H1 (cell line): ENCODE data around the gene LRRC56. TPM values are rescaled to one million over a fixed set of nuclear protein-coding genes. Genes with fewer than 3 reads are reported as not detected.

ENCODE experiments used
- CTCF ChIA-PET: fragments of 300-600 bp; sonication (Branson Sonifier 250); formaldehyde crosslinking; loops from one replicate; lab custom pipeline; 2021; ENCODE audit not compliant: partially characterized antibody; lab: Charles Lee
- POLR2A ChIA-PET: fragments of 300-600 bp; sonication (Branson Sonifier 250); formaldehyde crosslinking; loops from one replicate; lab custom pipeline; 2021; ENCODE audit warnings: inconsistent platforms; ENCODE audit not compliant: partially characterized antibody; lab: Charles Lee
- DNase-seq, 2 experiments: peaks; one replicate each; pipeline versions ENCODE4 v3.0.0 to v3.0.0-alpha.2; 2010 to 2022; ENCODE audit warnings: low spot score in 2 of 2, low read depth in 1 of 2, mixed read lengths in 1 of 2
- FAIRE-seq: peaks from 2 replicates; lab custom pipeline; 2011; peaks lifted over from hg19 to GRCh38; lab: Jason Lieb, UNC
- H2AFZ ChIP-seq: 2 replicates; pipeline ENCODE4 v1.8.1; 2012; ENCODE audit warnings: low read length, inconsistent platforms
- H2AK5ac ChIP-seq: 2 replicates; pipeline ENCODE4 v1.6.1; 2013; ENCODE audit warnings: low read depth, low read length
- H2BK120ac ChIP-seq: replicated peaks from 2 replicates; pipeline ENCODE3; 2013; ENCODE audit warnings: low read depth, low read length, inconsistent platforms
- H2BK12ac ChIP-seq: 2 replicates; pipeline ENCODE4 v1.6.1; 2013; ENCODE audit warnings: low read depth, low read length
- H2BK15ac ChIP-seq: 2 replicates; pipeline ENCODE4 v1.6.1; 2013; ENCODE audit warnings: low read length
- H2BK20ac ChIP-seq: 2 replicates; pipeline ENCODE4 v1.6.1; 2013; ENCODE audit warnings: low read length
- H2BK5ac ChIP-seq: 2 replicates; pipeline ENCODE4 v1.6.1; 2013; ENCODE audit warnings: low read depth, low read length
- H3K14ac ChIP-seq: 2 replicates; pipeline ENCODE4 v1.6.1; 2013; ENCODE audit warnings: inconsistent platforms; ENCODE audit not compliant: insufficient read length
- H3K18ac ChIP-seq: 2 replicates; pipeline ENCODE4 v1.6.1; 2013; ENCODE audit warnings: low read length; ENCODE audit errors: extremely low read depth
- H3K23ac ChIP-seq: 2 replicates; pipeline ENCODE4 v1.6.1; 2013; ENCODE audit warnings: inconsistent platforms; ENCODE audit not compliant: insufficient read length
- H3K23me2 ChIP-seq: 2 replicates; pipeline ENCODE4 v1.6.1; 2013; ENCODE audit warnings: low read depth, low read length
- H3K27ac ChIP-seq: 2 replicates; pipeline ENCODE4 v1.6.1; 2011; ENCODE audit warnings: low read depth, low read length, inconsistent platforms
- H3K27me3 ChIP-seq, 4 experiments: replicated peaks in 1 of 4; 1 replicate in 1 of 4; 2 replicates in 3 of 4; pipeline versions ENCODE4 v1.6.1 to v1.8.1; 2011 to 2013; ENCODE audit warnings: low read length in 3 of 4, mild to moderate bottlenecking in 3 of 4, inconsistent platforms in 2 of 4, mixed read lengths in 2 of 4, moderate library complexity in 1 of 4; ENCODE audit not compliant: control insufficient read depth in 3 of 4, insufficient read depth in 3 of 4; ENCODE audit errors: extremely low read depth in 1 of 4
- H3K36me3 ChIP-seq, 4 experiments: 2 replicates each; pipeline versions ENCODE4 v1.6.1 to v1.8.1; 2011 to 2013; ENCODE audit warnings: mild to moderate bottlenecking in 4 of 4, low read length in 3 of 4, moderate library complexity in 2 of 4, control low read depth in 1 of 4, inconsistent platforms in 1 of 4; ENCODE audit not compliant: insufficient read depth in 4 of 4, control insufficient read depth in 2 of 4
- H3K4ac ChIP-seq: replicated peaks from 2 replicates; pipeline ENCODE3; 2013; ENCODE audit warnings: low read length, low read depth, mixed read lengths, inconsistent platforms; ENCODE audit not compliant: insufficient read length
- H3K4me1 ChIP-seq, 4 experiments: replicated peaks in 1 of 4; 1 replicate in 1 of 4; 2 replicates in 3 of 4; pipeline versions ENCODE4 v1.6.1 to v1.8.1; 2011 to 2013; ENCODE audit warnings: low read length in 3 of 4, inconsistent platforms in 2 of 4, mixed read lengths in 1 of 4; ENCODE audit not compliant: insufficient read depth in 4 of 4, control insufficient read depth in 3 of 4
- H3K4me2 ChIP-seq, 2 experiments: 2 replicates each; pipeline versions ENCODE4 v1.6.1 to v1.8.1; 2011 to 2013; ENCODE audit warnings: low read depth in 2 of 2, low read length in 2 of 2, control low read depth in 1 of 2, inconsistent platforms in 1 of 2, mild to moderate bottlenecking in 1 of 2; ENCODE audit not compliant: insufficient read depth in 1 of 2
- H3K4me3 ChIP-seq, 4 experiments: fragments of 200-600, 300-600 bp in 1 of 4; sonication (generic), shearing (Covaris generic), sonication (Bioruptor Twin) in 1 of 4; 2 replicates each; pipeline versions ENCODE4 v1.5.1 to v1.8.1; 2011 to 2016; ENCODE audit warnings: low read length in 4 of 4, low read depth in 3 of 4, control low read depth in 2 of 4, inconsistent platforms in 2 of 4, mild to moderate bottlenecking in 2 of 4, mixed read lengths in 1 of 4, moderate library complexity in 1 of 4; ENCODE audit not compliant: insufficient read depth in 2 of 4; ENCODE audit errors: extremely low read depth in 1 of 4
- H3K56ac ChIP-seq: replicated peaks from 2 replicates; pipeline ENCODE3; 2013; ENCODE audit warnings: low read depth, mild to moderate bottlenecking, mixed read lengths, low read length, inconsistent platforms; ENCODE audit not compliant: insufficient read length
- H3K79me1 ChIP-seq: 2 replicates; pipeline ENCODE4 v1.6.1; 2013; ENCODE audit warnings: low read depth, low read length, control low read depth
- H3K79me2 ChIP-seq, 2 experiments: 2 replicates each; pipeline versions ENCODE4 v1.6.1 to v1.8.1; 2012 to 2013; ENCODE audit warnings: low read length in 2 of 2, mild to moderate bottlenecking in 2 of 2, inconsistent platforms in 1 of 2; ENCODE audit not compliant: insufficient read depth in 2 of 2, control insufficient read depth in 1 of 2
- H3K9ac ChIP-seq, 4 experiments: replicated peaks in 1 of 4; 1 replicate in 1 of 4; 2 replicates in 3 of 4; pipeline versions ENCODE4 v1.6.1 to v1.8.1; 2011 to 2013; ENCODE audit warnings: low read depth in 3 of 4, low read length in 3 of 4, control low read depth in 2 of 4, mild to moderate bottlenecking in 2 of 4, moderate library complexity in 2 of 4, inconsistent platforms in 1 of 4; ENCODE audit errors: extremely low read depth in 1 of 4
- H3K9me3 ChIP-seq, 2 experiments: 2 replicates each; pipeline versions ENCODE4 v1.6.1 to v1.8.1; 2012 to 2013; ENCODE audit warnings: mild to moderate bottlenecking in 2 of 2, moderate library complexity in 2 of 2, control low read depth in 1 of 2, inconsistent platforms in 1 of 2, low read depth in 1 of 2, low read length in 1 of 2, mixed read lengths in 1 of 2; ENCODE audit not compliant: insufficient read depth in 2 of 2
- H4K20me1 ChIP-seq, 2 experiments: replicated peaks in 1 of 2; 2 replicates each; pipeline versions ENCODE3 to v1.8.1; 2011 to 2013; ENCODE audit warnings: inconsistent platforms in 2 of 2, low read length in 2 of 2, mild to moderate bottlenecking in 1 of 2; ENCODE audit not compliant: insufficient read depth in 2 of 2, control insufficient read depth in 1 of 2
- H4K5ac ChIP-seq: 2 replicates; pipeline ENCODE4 v1.6.1; 2013; ENCODE audit warnings: low read length, low read depth, mixed read lengths, inconsistent platforms; ENCODE audit not compliant: insufficient read length
- H4K8ac ChIP-seq: 2 replicates; pipeline ENCODE4 v1.8.0; 2013; ENCODE audit warnings: mild to moderate bottlenecking, moderate library complexity, low read length, inconsistent platforms; ENCODE audit not compliant: insufficient read depth; ENCODE audit errors: extremely low read depth
- H4K91ac ChIP-seq: replicated peaks from 2 replicates; pipeline ENCODE3; 2013; ENCODE audit warnings: low read length, mixed read lengths, inconsistent platforms; ENCODE audit not compliant: insufficient read length
- ATF2 ChIP-seq: IDR thresholded peaks from 2 replicates; pipeline ENCODE4 v1.6.1; 2012; ENCODE audit warnings: low read length, inconsistent platforms
- HDAC6 ChIP-seq: IDR thresholded peaks from one replicate; pipeline ENCODE4 v1.7.1; 2012; ENCODE audit warnings: low read depth, mild to moderate bottlenecking, inconsistent platforms, low read length, moderate library complexity
- MAFK ChIP-seq: IDR thresholded peaks from 2 replicates; pipeline ENCODE4 v1.6.1; 2012; ENCODE audit warnings: low read depth, mild to moderate bottlenecking, improper control_type of control experiment, low read length
- PHF8 ChIP-seq: fragments of 200-600 bp; sonication (generic); conservative IDR thresholded peaks from 2 replicates; pipeline ENCODE4 v1.7.1; 2012; ENCODE audit warnings: low read depth, mild to moderate bottlenecking, inconsistent platforms, low read length, moderate library complexity
- POLR2A ChIP-seq, 2 experiments: IDR thresholded peaks; 1 replicate in 1 of 2; 2 replicates in 1 of 2; pipeline ENCODE4 v1.6.1; 2011; ENCODE audit warnings: low read depth in 2 of 2, low read length in 2 of 2, mild to moderate bottlenecking in 2 of 2; ENCODE audit errors: control extremely low read depth in 1 of 2
- POLR2AphosphoS5 ChIP-seq: IDR thresholded peaks from 2 replicates; pipeline ENCODE4 v1.6.1; 2011; ENCODE audit warnings: low read depth, low read length
- RXRA ChIP-seq: IDR thresholded peaks from 2 replicates; pipeline ENCODE4 v1.6.1; 2011; ENCODE audit warnings: low read depth, mild to moderate bottlenecking, low read length, moderate library complexity; ENCODE audit not compliant: insufficient read depth
- SIN3A ChIP-seq, 2 experiments: IDR thresholded peaks in 1 of 2; conservative IDR thresholded peaks in 1 of 2; 2 replicates each; pipeline ENCODE4 v1.6.1; 2011 to 2012; ENCODE audit warnings: low read length in 2 of 2, improper control_type of control experiment in 1 of 2, low read depth in 1 of 2, mild to moderate bottlenecking in 1 of 2
- SIX5 ChIP-seq: IDR thresholded peaks from 2 replicates; pipeline ENCODE4 v1.6.1; 2011; ENCODE audit warnings: mild to moderate bottlenecking, low read depth, low read length
- TAF1 ChIP-seq: IDR thresholded peaks from 2 replicates; pipeline ENCODE4 v1.6.1; 2011; ENCODE audit warnings: mild to moderate bottlenecking, low read depth, low read length
- WGBS, 2 experiments: shearing (Covaris generic) in 1 of 2; methylation state at CpG; one replicate each; pipeline versions ENCODE4 v1.1.6 to v1.1.7; 2013 to 2015; ENCODE audit warnings: low lambda C conversion rate in 2 of 2, mixed read lengths in 2 of 2, inconsistent platforms in 1 of 2, low coverage in 1 of 2, missing lambda C conversion rate in 1 of 2; ENCODE audit not compliant: insufficient replicate concordance in 2 of 2, insufficient coverage in 1 of 2, insufficient read length in 1 of 2; ENCODE audit errors: extremely low coverage in 1 of 2, missing lambda C conversion rate in 1 of 2; 5-methylcytosine and 5-hydroxymethylcytosine counted together
- polyA plus RNA-seq, 7 experiments: library from polyadenylated mRNA; depleted of rRNA in 3 of 7; stranded (reverse) in 5 of 7; unstranded in 2 of 7; fragments of >200 nt in 5 of 7; fragments of 200-250 nt in 2 of 7; gene quantifications; 1 replicate in 5 of 7; 2 replicates in 1 of 7; 4 replicates in 1 of 7; pipeline versions ENCODE4 v1.2.1 to v1.2.3, GENCODE V29; 2011 to 2013; ENCODE audit warnings: missing spikeins in 2 of 7, mixed read lengths in 2 of 7
- total RNA-seq: library from RNA; stranded (reverse); fragmentation: NEBNext Ultra II Directional; extraction: Animal tissue kit (Norgen Biotek cat#: 25700); gene quantifications from 2 replicates; pipeline ENCODE4 v1.2.1, GENCODE V29; 2021

The LRRC56 gene
- total and polyA plus RNA-seq, 2 of the 8 experiments (the other 6 are each of a cell fraction or from before 2014, with no cell fraction given), result 0.94 to 1.9 TPM

- Histone ChIP-seq H3K4me3 (peak within 1 kb of the TSS; percentile 76 to 96 (median 87)), H3K56ac (peak within 1 kb of the TSS; percentile 96), H3K4me2 (peak within 1 kb of the TSS; percentile 54 to 92), H3K9me3 (no peaks in the 10 kb centered on the region), H3K27ac (peak within 1 kb of the TSS; percentile 96), H3K23ac (no peak within 1 kb of the TSS), H4K91ac (peak within 1 kb of the TSS; percentile 95), H2BK15ac (no peak within 1 kb of the TSS), H3K4ac (no peak within 1 kb of the TSS), H3K27me3 (no peaks in the 10 kb centered on the region), H3K9ac (peak within 1 kb of the TSS; percentile 55 to 93 (median 82)), H3K36me3 (no peaks in the 10 kb centered on the region; a peak in 1 of 8 replicates), H2BK5ac (peak within 1 kb of the TSS; percentile 98), H4K20me1 (peaks cover 0 to 6% of the 10 kb centered on the region in 2 experiments), H2BK20ac (no peak within 1 kb of the TSS), H2BK12ac (peak within 1 kb of the TSS; percentile 75; the same call in 1 of the 2 replicates), H3K4me1 (peaks cover 0 to 9% (median 2%) of the 10 kb centered on the region in 4 experiments; a peak in 3 of 7 replicates), H4K5ac (peak within 1 kb of the TSS; percentile 99), H3K79me2 (peaks cover 0 to 14% of the 10 kb centered on the region in 2 experiments; a peak in 1 of 4 replicates), H2AFZ (peak within 1 kb of the TSS; percentile 87; the same call in 1 of the 2 replicates), H3K79me1 (peaks cover 2% of the 10 kb centered on the region; the same call in 1 of the 2 replicates), H3K18ac (peak within 1 kb of the TSS; percentile 99), H3K14ac (no peak within 1 kb of the TSS), H3K23me2 (peaks cover 8% of the 10 kb centered on the region), H2BK120ac (peak within 1 kb of the TSS; percentile 64), H2AK5ac (no peak within 1 kb of the TSS), H4K8ac (peak within 1 kb of the TSS; percentile 97)
- 0% methylated on average over 41 of the region's 93 CpGs; no CpG with 5 or more reads in 1 of the 2 experiments for WGBS, 2 experiments
- DNase-seq (peak; percentile 73 to 99), FAIRE-seq (no peak)
- ChIA-PET CTCF (interaction anchor here (0.6 to 1.4 kb wide), 2 partner anchors 48 to 1301 kb away, joined by 3 read pairs; no protein-coding TSS in a partner anchor), POLR2A (interaction anchor here (0.5 to 7.1 kb wide), 18 partner anchors 9 to 352 kb away, joined by 3 to 41 read pairs (median 4); partner anchors contain the start of gene LRRC56)
- TF ChIP-seq HDAC6, result no peak
- no peak for TF ChIP-seq SIN3A (conservative IDR thresholded peaks at IDR 0.05 in 1 of 2, IDR thresholded peaks at IDR 0.05 in 1 of 2; ENCODE audit: low read depth in 1 of 2, low read length in 2 of 2)
- peak in 1 of 2 experiments; percentile 70; a peak in 2 of 3 replicates for TF ChIP-seq POLR2A (IDR thresholded peaks at IDR 0.05; ENCODE audit: control extremely low read depth in 1 of 2, low read depth in 2 of 2, low read length in 2 of 2)
- peak; percentile 87 for TF ChIP-seq PHF8
- no peak for TF ChIP-seq SIX5
- TF ChIP-seq ATF2, result no peak
- TF ChIP-seq TAF1, result peak; percentile 36; the same call in 1 of the 2 replicates
- peak; percentile 60; the same call in 1 of the 2 replicates for TF ChIP-seq POLR2AphosphoS5
- TF ChIP-seq RXRA, result no peak
- no peak for TF ChIP-seq MAFK
Measured at GRCh38 chr11:506995-507726, 30.2 kb upstream of the LRRC56 start, which contains the start of gene RNH1. RNH1 (minus strand) TSS chr11:507242; CDS start chr11:502162, 5,080 bp downstream.
